H1 (cell line): Measurements from ENCODE around the gene MIPEP. TPM values are rescaled to one million over a fixed set of nuclear protein-coding genes. Genes with fewer than 3 reads are reported as not detected.

Experiments
- CTCF ChIA-PET: fragments of 300-600 bp; sonication (Branson Sonifier 250); formaldehyde crosslinking; loops from one replicate; lab custom pipeline; 2021; ENCODE audit not compliant: partially characterized antibody; lab: Charles Lee
- POLR2A ChIA-PET: fragments of 300-600 bp; sonication (Branson Sonifier 250); formaldehyde crosslinking; loops from one replicate; lab custom pipeline; 2021; ENCODE audit warnings: inconsistent platforms; ENCODE audit not compliant: partially characterized antibody; lab: Charles Lee
- DNase-seq, 2 experiments: peaks; one replicate each; pipeline versions ENCODE4 v3.0.0 to v3.0.0-alpha.2; 2010 to 2022; ENCODE audit warnings: low spot score in 2 of 2, low read depth in 1 of 2, mixed read lengths in 1 of 2
- FAIRE-seq: peaks from 2 replicates; lab custom pipeline; 2011; peaks lifted over from hg19 to GRCh38; lab: Jason Lieb, UNC
- H2AFZ ChIP-seq: 2 replicates; pipeline ENCODE4 v1.8.1; 2012; ENCODE audit warnings: low read length, inconsistent platforms
- H2AK5ac ChIP-seq: 2 replicates; pipeline ENCODE4 v1.6.1; 2013; ENCODE audit warnings: low read depth, low read length
- H2BK120ac ChIP-seq: replicated peaks from 2 replicates; pipeline ENCODE3; 2013; ENCODE audit warnings: low read depth, low read length, inconsistent platforms
- H2BK12ac ChIP-seq: 2 replicates; pipeline ENCODE4 v1.6.1; 2013; ENCODE audit warnings: low read depth, low read length
- H2BK15ac ChIP-seq: 2 replicates; pipeline ENCODE4 v1.6.1; 2013; ENCODE audit warnings: low read length
- H2BK20ac ChIP-seq: 2 replicates; pipeline ENCODE4 v1.6.1; 2013; ENCODE audit warnings: low read length
- H2BK5ac ChIP-seq: 2 replicates; pipeline ENCODE4 v1.6.1; 2013; ENCODE audit warnings: low read depth, low read length
- H3K14ac ChIP-seq: 2 replicates; pipeline ENCODE4 v1.6.1; 2013; ENCODE audit warnings: inconsistent platforms; ENCODE audit not compliant: insufficient read length
- H3K18ac ChIP-seq: 2 replicates; pipeline ENCODE4 v1.6.1; 2013; ENCODE audit warnings: low read length; ENCODE audit errors: extremely low read depth
- H3K23ac ChIP-seq: 2 replicates; pipeline ENCODE4 v1.6.1; 2013; ENCODE audit warnings: inconsistent platforms; ENCODE audit not compliant: insufficient read length
- H3K23me2 ChIP-seq: 2 replicates; pipeline ENCODE4 v1.6.1; 2013; ENCODE audit warnings: low read depth, low read length
- H3K27ac ChIP-seq: 2 replicates; pipeline ENCODE4 v1.6.1; 2011; ENCODE audit warnings: low read depth, low read length, inconsistent platforms
- H3K27me3 ChIP-seq, 4 experiments: replicated peaks in 1 of 4; 1 replicate in 1 of 4; 2 replicates in 3 of 4; pipeline versions ENCODE4 v1.6.1 to v1.8.1; 2011 to 2013; ENCODE audit warnings: low read length in 3 of 4, mild to moderate bottlenecking in 3 of 4, inconsistent platforms in 2 of 4, mixed read lengths in 2 of 4, moderate library complexity in 1 of 4; ENCODE audit not compliant: control insufficient read depth in 3 of 4, insufficient read depth in 3 of 4; ENCODE audit errors: extremely low read depth in 1 of 4
- H3K36me3 ChIP-seq, 4 experiments: 2 replicates each; pipeline versions ENCODE4 v1.6.1 to v1.8.1; 2011 to 2013; ENCODE audit warnings: mild to moderate bottlenecking in 4 of 4, low read length in 3 of 4, moderate library complexity in 2 of 4, control low read depth in 1 of 4, inconsistent platforms in 1 of 4; ENCODE audit not compliant: insufficient read depth in 4 of 4, control insufficient read depth in 2 of 4
- H3K4ac ChIP-seq: replicated peaks from 2 replicates; pipeline ENCODE3; 2013; ENCODE audit warnings: low read length, low read depth, mixed read lengths, inconsistent platforms; ENCODE audit not compliant: insufficient read length
- H3K4me1 ChIP-seq, 4 experiments: replicated peaks in 1 of 4; 1 replicate in 1 of 4; 2 replicates in 3 of 4; pipeline versions ENCODE4 v1.6.1 to v1.8.1; 2011 to 2013; ENCODE audit warnings: low read length in 3 of 4, inconsistent platforms in 2 of 4, mixed read lengths in 1 of 4; ENCODE audit not compliant: insufficient read depth in 4 of 4, control insufficient read depth in 3 of 4
- H3K4me2 ChIP-seq, 2 experiments: 2 replicates each; pipeline versions ENCODE4 v1.6.1 to v1.8.1; 2011 to 2013; ENCODE audit warnings: low read depth in 2 of 2, low read length in 2 of 2, control low read depth in 1 of 2, inconsistent platforms in 1 of 2, mild to moderate bottlenecking in 1 of 2; ENCODE audit not compliant: insufficient read depth in 1 of 2
- H3K4me3 ChIP-seq, 4 experiments: fragments of 200-600, 300-600 bp in 1 of 4; sonication (generic), shearing (Covaris generic), sonication (Bioruptor Twin) in 1 of 4; 2 replicates each; pipeline versions ENCODE4 v1.5.1 to v1.8.1; 2011 to 2016; ENCODE audit warnings: low read length in 4 of 4, low read depth in 3 of 4, control low read depth in 2 of 4, inconsistent platforms in 2 of 4, mild to moderate bottlenecking in 2 of 4, mixed read lengths in 1 of 4, moderate library complexity in 1 of 4; ENCODE audit not compliant: insufficient read depth in 2 of 4; ENCODE audit errors: extremely low read depth in 1 of 4
- H3K56ac ChIP-seq: replicated peaks from 2 replicates; pipeline ENCODE3; 2013; ENCODE audit warnings: low read depth, mild to moderate bottlenecking, mixed read lengths, low read length, inconsistent platforms; ENCODE audit not compliant: insufficient read length
- H3K79me1 ChIP-seq: 2 replicates; pipeline ENCODE4 v1.6.1; 2013; ENCODE audit warnings: low read depth, low read length, control low read depth
- H3K79me2 ChIP-seq, 2 experiments: 2 replicates each; pipeline versions ENCODE4 v1.6.1 to v1.8.1; 2012 to 2013; ENCODE audit warnings: low read length in 2 of 2, mild to moderate bottlenecking in 2 of 2, inconsistent platforms in 1 of 2; ENCODE audit not compliant: insufficient read depth in 2 of 2, control insufficient read depth in 1 of 2
- H3K9ac ChIP-seq, 4 experiments: replicated peaks in 1 of 4; 1 replicate in 1 of 4; 2 replicates in 3 of 4; pipeline versions ENCODE4 v1.6.1 to v1.8.1; 2011 to 2013; ENCODE audit warnings: low read depth in 3 of 4, low read length in 3 of 4, control low read depth in 2 of 4, mild to moderate bottlenecking in 2 of 4, moderate library complexity in 2 of 4, inconsistent platforms in 1 of 4; ENCODE audit errors: extremely low read depth in 1 of 4
- H3K9me3 ChIP-seq, 2 experiments: 2 replicates each; pipeline versions ENCODE4 v1.6.1 to v1.8.1; 2012 to 2013; ENCODE audit warnings: mild to moderate bottlenecking in 2 of 2, moderate library complexity in 2 of 2, control low read depth in 1 of 2, inconsistent platforms in 1 of 2, low read depth in 1 of 2, low read length in 1 of 2, mixed read lengths in 1 of 2; ENCODE audit not compliant: insufficient read depth in 2 of 2
- H4K20me1 ChIP-seq, 2 experiments: replicated peaks in 1 of 2; 2 replicates each; pipeline versions ENCODE3 to v1.8.1; 2011 to 2013; ENCODE audit warnings: inconsistent platforms in 2 of 2, low read length in 2 of 2, mild to moderate bottlenecking in 1 of 2; ENCODE audit not compliant: insufficient read depth in 2 of 2, control insufficient read depth in 1 of 2
- H4K5ac ChIP-seq: 2 replicates; pipeline ENCODE4 v1.6.1; 2013; ENCODE audit warnings: low read length, low read depth, mixed read lengths, inconsistent platforms; ENCODE audit not compliant: insufficient read length
- H4K8ac ChIP-seq: 2 replicates; pipeline ENCODE4 v1.8.0; 2013; ENCODE audit warnings: mild to moderate bottlenecking, moderate library complexity, low read length, inconsistent platforms; ENCODE audit not compliant: insufficient read depth; ENCODE audit errors: extremely low read depth
- H4K91ac ChIP-seq: replicated peaks from 2 replicates; pipeline ENCODE3; 2013; ENCODE audit warnings: low read length, mixed read lengths, inconsistent platforms; ENCODE audit not compliant: insufficient read length
- BCL11A ChIP-seq, 2 experiments: IDR thresholded peaks; one replicate each; pipeline ENCODE4 v1.6.1; 2011; ENCODE audit warnings: low read depth in 2 of 2, low read length in 2 of 2, mild to moderate bottlenecking in 2 of 2
- BRCA1 ChIP-seq: IDR thresholded peaks from 2 replicates; pipeline ENCODE4 v1.6.1; 2012; ENCODE audit warnings: low read depth, low read length, improper control_type of control experiment
- CBX5 ChIP-seq: fragments of 300-800, 300-1000 bp; sonication (generic); IDR thresholded peaks from 2 replicates; pipeline ENCODE4 v1.7.1; 2016; ENCODE audit warnings: antibody characterized with exemption, low read length, low read depth
- CEBPB ChIP-seq: IDR thresholded peaks from 2 replicates; pipeline ENCODE4 v1.6.1; 2012; ENCODE audit warnings: low read depth, low read length
- CHD1 ChIP-seq: IDR thresholded peaks from 2 replicates; pipeline ENCODE4 v1.6.1; 2012; ENCODE audit warnings: low read depth, low read length, improper control_type of control experiment
- CREB1 ChIP-seq: IDR thresholded peaks from 2 replicates; pipeline ENCODE4 v1.6.1; 2012; ENCODE audit warnings: inconsistent platforms
- GABPA ChIP-seq: IDR thresholded peaks from 2 replicates; pipeline ENCODE4 v1.6.1; 2011; ENCODE audit warnings: mild to moderate bottlenecking, low read length, moderate library complexity, borderline replicate concordance; ENCODE audit not compliant: insufficient read depth
- HDAC2 ChIP-seq, 2 experiments: fragments of 300-600 bp in 1 of 2; sonication (generic) in 1 of 2; IDR thresholded peaks; 2 replicates each; pipeline ENCODE4 v1.6.1; 2011 to 2012; ENCODE audit warnings: low read depth in 2 of 2, low read length in 2 of 2, mild to moderate bottlenecking in 2 of 2, moderate library complexity in 2 of 2, borderline replicate concordance in 1 of 2, inconsistent platforms in 1 of 2
- JUND ChIP-seq: IDR thresholded peaks from 2 replicates; pipeline ENCODE4 v1.6.1; 2011; ENCODE audit warnings: mild to moderate bottlenecking, improper control_type of control experiment, low read length
- NANOG ChIP-seq: IDR thresholded peaks from 2 replicates; pipeline ENCODE4 v1.6.1; 2011; ENCODE audit warnings: low read length, low read depth, mild to moderate bottlenecking, inconsistent platforms; ENCODE audit not compliant: insufficient read depth, poor library complexity, severe bottlenecking
- RFX5 ChIP-seq: IDR thresholded peaks from 2 replicates; pipeline ENCODE4 v1.6.1; 2011; ENCODE audit warnings: low read depth, low read length, improper control_type of control experiment, borderline replicate concordance
- RXRA ChIP-seq: IDR thresholded peaks from 2 replicates; pipeline ENCODE4 v1.6.1; 2011; ENCODE audit warnings: low read depth, mild to moderate bottlenecking, low read length, moderate library complexity; ENCODE audit not compliant: insufficient read depth
- SIN3A ChIP-seq, 2 experiments: IDR thresholded peaks in 1 of 2; conservative IDR thresholded peaks in 1 of 2; 2 replicates each; pipeline ENCODE4 v1.6.1; 2011 to 2012; ENCODE audit warnings: low read length in 2 of 2, improper control_type of control experiment in 1 of 2, low read depth in 1 of 2, mild to moderate bottlenecking in 1 of 2
- SIX5 ChIP-seq: IDR thresholded peaks from 2 replicates; pipeline ENCODE4 v1.6.1; 2011; ENCODE audit warnings: mild to moderate bottlenecking, low read depth, low read length
- WGBS, 2 experiments: shearing (Covaris generic) in 1 of 2; methylation state at CpG; one replicate each; pipeline versions ENCODE4 v1.1.6 to v1.1.7; 2013 to 2015; ENCODE audit warnings: low lambda C conversion rate in 2 of 2, mixed read lengths in 2 of 2, inconsistent platforms in 1 of 2, low coverage in 1 of 2, missing lambda C conversion rate in 1 of 2; ENCODE audit not compliant: insufficient replicate concordance in 2 of 2, insufficient coverage in 1 of 2, insufficient read length in 1 of 2; ENCODE audit errors: extremely low coverage in 1 of 2, missing lambda C conversion rate in 1 of 2; 5-methylcytosine and 5-hydroxymethylcytosine counted together
- polyA plus RNA-seq, 7 experiments: library from polyadenylated mRNA; depleted of rRNA in 3 of 7; stranded (reverse) in 5 of 7; unstranded in 2 of 7; fragments of >200 nt in 5 of 7; fragments of 200-250 nt in 2 of 7; gene quantifications; 1 replicate in 5 of 7; 2 replicates in 1 of 7; 4 replicates in 1 of 7; pipeline versions ENCODE4 v1.2.1 to v1.2.3, GENCODE V29; 2011 to 2013; ENCODE audit warnings: missing spikeins in 2 of 7, mixed read lengths in 2 of 7
- total RNA-seq: library from RNA; stranded (reverse); fragmentation: NEBNext Ultra II Directional; extraction: Animal tissue kit (Norgen Biotek cat#: 25700); gene quantifications from 2 replicates; pipeline ENCODE4 v1.2.1, GENCODE V29; 2021

MIPEP gene
- total and polyA plus RNA-seq, 2 of the 8 experiments (the other 6 are each of a cell fraction or from before 2014, with no cell fraction given): 24.0 to 24.2 TPM

GRCh38 chr13:23787464-23787863 lies 101.7 kb downstream of the MIPEP start:
- H3K9me3 ChIP-seq: no peaks in the 10 kb centered on the region
- H2AK5ac ChIP-seq: no peak overlapping the region
- H3K23me2 ChIP-seq: no peaks in the 10 kb centered on the region
- H3K79me1 ChIP-seq: no peaks in the 10 kb centered on the region
- no peak overlapping the region for H3K27ac ChIP-seq
- ChIA-PET POLR2A (no interaction called here), CTCF (no interaction called here)
- H3K4me3 ChIP-seq: no peak overlapping the region
- no peak overlapping the region for H2AFZ ChIP-seq
- no peak overlapping the region for H3K56ac ChIP-seq
- no peaks in the 10 kb centered on the region for H3K27me3 ChIP-seq
- no peak overlapping the region for H3K4ac ChIP-seq
- no peak overlapping the region for H3K23ac ChIP-seq
- H4K8ac ChIP-seq: no peak overlapping the region
- TF ChIP-seq BCL11A (IDR thresholded peaks at IDR 0.05; ENCODE audit: low read depth in 2 of 2, low read length in 2 of 2) (no peak), HDAC2 (IDR thresholded peaks at IDR 0.05; ENCODE audit: borderline replicate concordance in 1 of 2, low read depth in 2 of 2, low read length in 2 of 2) (no peak), SIN3A (conservative IDR thresholded peaks at IDR 0.05 in 1 of 2, IDR thresholded peaks at IDR 0.05 in 1 of 2; ENCODE audit: low read depth in 1 of 2, low read length in 2 of 2) (no peak), CHD1 (no peak), GABPA (no peak), CREB1 (no peak), CEBPB (no peak), SIX5 (no peak), CBX5 (no peak), RFX5 (no peak), BRCA1 (no peak), NANOG (no peak), RXRA (no peak), JUND (no peak)
- no peak overlapping the region for H2BK5ac ChIP-seq
- no peaks in the 10 kb centered on the region for H3K79me2 ChIP-seq
- no peak overlapping the region for H2BK15ac ChIP-seq
- no peak for DNase-seq
- no peak overlapping the region for H2BK120ac ChIP-seq
- no peaks in the 10 kb centered on the region for H3K36me3 ChIP-seq
- 89% methylated on average over 4 of the region's 4 CpGs; no CpG with 5 or more reads in 1 of the 2 experiments for WGBS, 2 experiments
- H3K4me2 ChIP-seq: no peak overlapping the region
- no peak overlapping the region for H4K91ac ChIP-seq
- H2BK20ac ChIP-seq: no peak overlapping the region
- peaks cover 0 to 3% (median 0%) of the 10 kb centered on the region in 4 experiments; a peak in 1 of 7 replicates for H3K4me1 ChIP-seq
- no peak overlapping the region for H3K18ac ChIP-seq
- H3K9ac ChIP-seq: no peak overlapping the region
- H2BK12ac ChIP-seq: no peak overlapping the region
- H3K14ac ChIP-seq: no peak overlapping the region
- H4K20me1 ChIP-seq: no peaks in the 10 kb centered on the region
- no peak for FAIRE-seq
- no peak overlapping the region for H4K5ac ChIP-seq
